ENCODE measurements around the gene FIGNL2. TPM values are rescaled to one million over a fixed set of nuclear protein-coding genes. Genes with fewer than 3 reads are reported as not detected.

Gene FIGNL2
- total RNA-seq, 1 donor from 2014 or later = 1.3 TPM

GRCh38 chr12:51777457-51777856 lies 71.1 kb downstream of the FIGNL2 start:
- DNase-seq (ENCODE audit: low spot score) = no peak

GRCh38 chr12:51774933-51775332 lies 73.6 kb downstream of the FIGNL2 start:
- DNase-seq (ENCODE audit: low spot score) = no peak

DNA sequence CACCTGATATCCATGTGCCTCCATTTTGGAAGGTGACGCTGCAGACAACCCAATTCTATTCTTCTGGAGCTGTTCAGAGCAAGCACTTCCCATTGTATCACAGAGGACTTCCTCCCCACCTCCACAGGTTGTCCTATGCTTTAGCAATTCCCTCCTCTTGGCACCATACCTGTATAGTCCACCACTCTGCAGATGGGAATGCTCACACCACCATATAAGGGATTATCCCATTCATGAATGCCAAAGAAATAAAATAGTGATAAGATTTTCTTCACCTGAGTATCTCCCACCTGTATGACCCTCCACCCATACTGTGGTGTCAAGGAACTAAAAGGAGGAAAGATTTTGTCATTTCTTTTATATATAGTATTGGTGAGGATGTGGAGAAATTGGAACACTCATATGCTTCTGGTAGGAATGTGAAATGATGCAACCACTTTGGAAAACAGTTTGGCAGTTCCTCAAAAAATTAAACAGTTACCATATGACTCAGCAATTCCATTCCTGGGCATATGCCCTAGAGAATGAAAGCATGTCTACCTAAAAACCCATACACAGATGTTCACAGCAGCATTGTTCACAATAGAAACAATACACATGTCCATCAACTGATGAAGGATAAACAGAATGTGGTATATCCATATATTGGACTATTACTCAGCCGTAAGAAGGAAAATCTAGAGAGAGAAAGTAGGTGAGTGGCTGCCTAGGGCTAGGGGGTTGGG lies 75.2 kb downstream of the FIGNL2 start:
- no peak for DNase-seq (ENCODE audit: low spot score)

DNA sequence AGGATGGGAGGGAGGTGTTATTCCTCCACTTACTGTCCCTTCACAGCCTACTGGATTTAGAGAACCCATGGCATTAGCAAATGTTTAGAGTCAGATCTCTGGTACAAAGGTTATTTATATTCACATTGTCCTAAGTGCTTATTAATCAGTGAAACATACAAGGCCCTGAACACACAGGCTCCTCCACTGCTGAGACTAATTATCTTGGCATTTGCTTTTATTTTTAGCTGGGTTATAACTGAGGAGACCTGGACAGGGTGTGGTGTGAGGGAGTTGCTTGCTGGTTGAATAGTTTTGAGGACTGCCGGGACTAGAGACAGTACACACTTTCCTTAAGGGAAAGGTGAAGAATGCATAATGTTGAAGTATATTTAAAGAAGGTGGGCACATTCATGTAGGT lies 77.5 kb downstream of the FIGNL2 start:
- DNase-seq (ENCODE audit: low spot score) = no peak

Other genes with a start within 250 kb of the FIGNL2 start
- not detected for gene ANKRD33, start 39.4 kb upstream of the FIGNL2 start, total RNA-seq
- gene ACVRL1, start 58.8 kb upstream of the FIGNL2 start, total RNA-seq = 85.2 TPM
- 40.9 TPM for gene ACVR1B, start 103.0 kb upstream of the FIGNL2 start, total RNA-seq
- 117 TPM for gene TAMALIN, start 158.2 kb upstream of the FIGNL2 start, total RNA-seq
- gene NR4A1, start 202.7 kb upstream of the FIGNL2 start, total RNA-seq = 863 TPM
- 36.2 TPM for gene ATG101, start 221.3 kb upstream of the FIGNL2 start, total RNA-seq
- 0.45 TPM for gene SMIM41, start 231.0 kb upstream of the FIGNL2 start, total RNA-seq